GM10266 (cell line): ENCODE measurements around the gene ADGRD2.
"Not testable (repeated sequence)": the region's sequence is repeated elsewhere in the genome, so short reads cannot be mapped to it uniquely, and the experiment has no call there.

Source experiments
- DNase-seq: peaks from one replicate; pipeline ENCODE4 v3.0.0; 2012; ENCODE audit errors: extremely low spot score
- TF ChIP-seq, protein P1 (sequence below): IDR thresholded peaks from 2 replicates; pipeline ENCODE4 v1.5.1; 2012; ENCODE audit warnings: mild to moderate bottlenecking, low read depth; ENCODE audit not compliant: control insufficient read depth, insufficient read depth; ENCODE audit errors: missing control alignments

The ADGRD2 gene

DNA sequence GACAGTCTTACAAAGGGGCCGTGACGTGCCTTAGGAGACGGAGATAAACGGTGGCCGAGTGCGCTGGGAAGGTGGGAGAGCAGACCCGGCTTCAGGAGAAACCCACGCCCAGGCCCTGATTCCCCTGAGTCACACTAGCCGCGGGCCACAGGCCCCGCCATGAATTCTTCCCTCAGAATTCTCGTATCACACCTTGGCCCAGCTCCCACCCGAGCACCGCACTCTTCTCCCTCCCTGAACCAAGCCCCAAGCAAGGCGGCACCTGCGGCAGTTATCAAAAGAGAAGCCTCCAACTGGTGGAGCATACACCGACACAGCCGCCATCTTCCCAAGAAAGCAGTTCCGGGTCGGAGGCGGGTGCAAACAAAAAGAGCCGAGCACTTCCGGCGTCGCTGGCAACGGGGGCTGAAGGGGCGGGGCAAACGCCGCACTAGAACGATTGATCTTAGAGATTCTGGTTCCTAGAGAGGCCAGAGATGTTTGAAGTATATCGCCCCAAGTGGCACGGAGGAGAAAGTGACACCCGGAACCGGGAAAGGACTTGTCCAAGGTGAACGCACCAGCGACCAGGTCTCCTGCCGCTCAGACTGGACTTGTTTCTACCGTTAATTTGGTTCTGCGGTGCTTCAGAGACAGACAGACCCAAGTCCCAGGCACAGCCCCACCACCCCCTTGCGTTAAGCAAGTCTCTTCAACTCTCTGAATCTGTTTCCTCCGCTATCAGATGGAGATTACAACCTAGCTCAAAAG lies 35.0 kb upstream of the ADGRD2 start, which contains the start of gene PSMB7:
Gene PSMB7, minus strand, starts transcription at position 341 of the 750 bp plus-strand sequence. Its CDS starts 17 bp downstream, at position 324.
- TF ChIP-seq, protein P1, sequence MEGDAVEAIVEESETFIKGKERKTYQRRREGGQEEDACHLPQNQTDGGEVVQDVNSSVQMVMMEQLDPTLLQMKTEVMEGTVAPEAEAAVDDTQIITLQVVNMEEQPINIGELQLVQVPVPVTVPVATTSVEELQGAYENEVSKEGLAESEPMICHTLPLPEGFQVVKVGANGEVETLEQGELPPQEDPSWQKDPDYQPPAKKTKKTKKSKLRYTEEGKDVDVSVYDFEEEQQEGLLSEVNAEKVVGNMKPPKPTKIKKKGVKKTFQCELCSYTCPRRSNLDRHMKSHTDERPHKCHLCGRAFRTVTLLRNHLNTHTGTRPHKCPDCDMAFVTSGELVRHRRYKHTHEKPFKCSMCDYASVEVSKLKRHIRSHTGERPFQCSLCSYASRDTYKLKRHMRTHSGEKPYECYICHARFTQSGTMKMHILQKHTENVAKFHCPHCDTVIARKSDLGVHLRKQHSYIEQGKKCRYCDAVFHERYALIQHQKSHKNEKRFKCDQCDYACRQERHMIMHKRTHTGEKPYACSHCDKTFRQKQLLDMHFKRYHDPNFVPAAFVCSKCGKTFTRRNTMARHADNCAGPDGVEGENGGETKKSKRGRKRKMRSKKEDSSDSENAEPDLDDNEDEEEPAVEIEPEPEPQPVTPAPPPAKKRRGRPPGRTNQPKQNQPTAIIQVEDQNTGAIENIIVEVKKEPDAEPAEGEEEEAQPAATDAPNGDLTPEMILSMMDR: peak; percentile 79
- peak; percentile 90 for DNase-seq

DNA sequence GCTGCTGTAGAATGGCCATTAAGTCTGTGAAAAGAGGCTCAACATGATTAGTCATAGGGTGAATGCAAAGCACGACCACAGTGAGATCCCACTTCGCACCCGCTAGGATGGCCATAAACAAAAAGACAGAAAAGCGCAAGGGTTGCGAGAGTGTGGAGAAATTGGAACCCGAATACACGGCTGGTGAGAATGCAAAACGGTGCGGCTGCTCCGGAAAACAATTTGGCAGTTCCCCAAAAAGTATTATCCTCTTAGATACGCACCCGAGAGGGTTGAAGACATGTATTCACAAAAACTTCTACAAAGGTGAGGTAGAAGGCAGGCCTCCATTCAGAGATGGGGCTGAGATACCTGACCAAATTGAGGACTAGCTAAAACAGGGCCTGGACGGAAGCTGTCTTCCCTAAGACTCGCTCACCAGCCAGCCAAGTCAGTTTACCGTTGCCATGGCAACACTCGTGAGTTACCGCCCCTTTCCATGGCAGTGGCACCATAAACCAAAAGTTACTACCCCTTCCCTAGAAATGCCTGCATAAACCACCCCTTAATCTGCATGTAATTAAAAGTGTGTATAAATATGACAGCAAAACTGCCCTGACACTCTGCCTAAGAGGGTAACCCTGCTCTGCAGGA lies 34.3 kb upstream of the ADGRD2 start:
- DNase-seq: no peak
- TF ChIP-seq, protein P1: no peak

DNA sequence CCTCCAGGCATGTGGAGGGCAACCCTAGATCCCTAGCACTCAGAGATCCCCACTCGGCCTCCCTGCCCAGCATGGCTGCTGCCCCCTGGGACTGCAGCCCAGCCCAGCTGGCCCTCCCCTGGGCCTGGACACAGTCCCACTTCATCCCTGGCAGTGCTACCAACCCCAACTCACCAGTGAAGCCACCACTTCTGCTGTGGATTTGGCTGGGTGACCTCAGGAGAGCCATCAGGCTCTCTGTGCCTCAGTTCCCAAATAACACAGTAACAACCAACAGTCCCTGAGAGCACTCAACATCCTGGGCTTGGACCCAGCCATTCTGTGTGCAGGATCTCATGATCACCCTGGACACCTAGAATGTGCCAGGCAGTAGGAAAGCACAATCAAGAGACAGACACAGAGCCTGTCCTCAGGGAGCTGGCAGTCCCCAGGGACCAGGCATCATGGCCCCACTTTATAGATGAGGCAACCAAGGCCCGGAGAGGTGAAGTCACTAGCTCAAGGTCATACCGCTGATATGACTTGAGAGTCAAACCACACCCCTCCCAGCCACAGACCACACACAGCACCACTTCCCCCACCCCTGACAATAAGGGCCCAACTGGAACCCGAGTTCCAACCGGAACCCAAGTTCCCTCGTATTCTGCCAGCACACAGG lies 30.3 kb upstream of the ADGRD2 start:
- no peak for DNase-seq
- TF ChIP-seq, protein P1: no peak

DNA sequence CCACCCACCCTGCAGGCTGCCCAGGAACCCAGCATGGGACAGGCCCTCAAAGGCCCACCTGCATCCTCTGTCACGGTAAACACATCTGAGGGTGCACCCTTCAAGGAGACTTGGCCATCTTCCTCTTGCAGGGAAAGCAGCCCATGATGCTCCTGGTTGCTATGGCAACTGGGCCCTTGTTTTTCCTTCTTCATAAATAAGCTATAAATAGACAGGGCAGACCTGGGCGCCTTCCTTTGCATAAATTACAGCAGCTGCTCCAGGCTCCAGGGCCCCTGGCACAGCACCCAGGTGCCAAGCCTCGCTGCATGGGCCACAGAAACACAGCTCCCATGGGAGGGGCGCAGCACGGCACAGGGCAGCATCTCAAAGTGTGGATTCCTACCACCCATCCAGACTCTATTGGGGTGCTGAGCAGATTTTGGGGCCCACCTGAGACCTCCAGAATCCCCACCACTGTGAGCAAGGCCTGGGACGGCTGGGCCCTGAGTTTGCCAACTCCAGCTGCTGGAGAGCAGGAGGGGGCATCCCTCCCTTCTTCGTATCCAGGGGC lies 29.2 kb upstream of the ADGRD2 start:
- TF ChIP-seq, protein P1: no peak
- no peak for DNase-seq

DNA sequence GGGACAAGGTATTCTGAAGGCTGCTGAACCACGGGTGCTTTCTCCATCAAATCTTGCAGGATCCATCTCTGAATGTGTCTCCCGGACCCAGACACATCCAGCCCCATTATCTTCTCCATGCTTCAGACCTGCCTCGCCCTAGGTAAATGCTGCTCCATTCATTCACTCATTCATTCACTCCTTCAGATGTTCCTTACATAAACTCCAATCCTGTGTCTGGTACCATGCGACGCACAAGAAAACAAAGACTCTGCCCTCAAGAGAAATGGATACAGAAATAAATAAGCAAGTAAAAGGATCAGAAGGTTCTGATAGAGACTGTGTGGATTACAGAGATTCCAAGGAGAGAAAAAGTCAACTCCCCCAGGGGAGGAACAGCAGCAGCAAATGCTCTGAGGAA lies 27.1 kb upstream of the ADGRD2 start:
- no peak for DNase-seq
- TF ChIP-seq, protein P1: no peak

DNA sequence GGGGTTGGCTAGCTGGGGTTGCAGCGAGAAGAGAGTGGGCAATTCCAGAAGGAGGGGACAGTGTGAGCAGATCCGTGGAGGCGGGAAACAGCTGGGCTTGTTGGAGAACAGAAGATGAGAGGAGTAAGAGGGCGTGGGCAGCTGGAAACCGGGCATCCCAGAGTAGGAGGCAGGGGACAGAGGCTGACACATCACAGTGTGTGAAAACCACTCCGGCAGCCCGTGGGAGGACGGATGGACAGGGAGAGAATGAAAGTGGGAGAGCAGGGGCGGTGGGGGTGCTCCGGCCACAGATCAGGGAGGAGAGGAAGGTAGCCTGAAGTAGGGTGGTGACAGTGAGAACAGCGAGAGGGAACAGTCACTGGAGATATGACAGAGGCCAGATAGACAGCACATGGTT lies 26.7 kb upstream of the ADGRD2 start:
- TF ChIP-seq, protein P1: no peak
- no peak for DNase-seq

DNA sequence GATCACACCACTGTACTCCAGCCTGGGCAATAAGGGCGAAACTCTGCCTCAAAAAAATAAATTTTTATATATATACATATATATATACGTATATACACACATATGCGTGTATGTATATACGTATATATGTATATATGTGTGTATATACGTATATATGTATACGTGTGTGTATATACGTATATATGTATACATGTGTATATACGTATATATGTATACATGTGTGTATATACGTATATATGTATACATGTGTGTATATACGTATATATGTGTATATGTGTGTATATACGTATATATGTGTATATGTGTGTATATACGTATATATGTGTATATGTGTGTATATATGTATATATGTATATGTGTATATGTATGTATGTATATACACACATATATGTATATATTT lies 24.5 kb upstream of the ADGRD2 start:
- not testable (repeated sequence) for DNase-seq
